ENCODE measurements around the gene CWC27. TPM values are rescaled to one million over a fixed set of nuclear protein-coding genes. Genes with fewer than 3 reads are reported as not detected.
A peak's percentile ranks its signal among the peaks of the same experiment; 100 is the strongest.

Gene CWC27
- total RNA-seq, 4 donors from 2014 or later, result 9.6 to 18.4 (median 12.6) TPM

DNA sequence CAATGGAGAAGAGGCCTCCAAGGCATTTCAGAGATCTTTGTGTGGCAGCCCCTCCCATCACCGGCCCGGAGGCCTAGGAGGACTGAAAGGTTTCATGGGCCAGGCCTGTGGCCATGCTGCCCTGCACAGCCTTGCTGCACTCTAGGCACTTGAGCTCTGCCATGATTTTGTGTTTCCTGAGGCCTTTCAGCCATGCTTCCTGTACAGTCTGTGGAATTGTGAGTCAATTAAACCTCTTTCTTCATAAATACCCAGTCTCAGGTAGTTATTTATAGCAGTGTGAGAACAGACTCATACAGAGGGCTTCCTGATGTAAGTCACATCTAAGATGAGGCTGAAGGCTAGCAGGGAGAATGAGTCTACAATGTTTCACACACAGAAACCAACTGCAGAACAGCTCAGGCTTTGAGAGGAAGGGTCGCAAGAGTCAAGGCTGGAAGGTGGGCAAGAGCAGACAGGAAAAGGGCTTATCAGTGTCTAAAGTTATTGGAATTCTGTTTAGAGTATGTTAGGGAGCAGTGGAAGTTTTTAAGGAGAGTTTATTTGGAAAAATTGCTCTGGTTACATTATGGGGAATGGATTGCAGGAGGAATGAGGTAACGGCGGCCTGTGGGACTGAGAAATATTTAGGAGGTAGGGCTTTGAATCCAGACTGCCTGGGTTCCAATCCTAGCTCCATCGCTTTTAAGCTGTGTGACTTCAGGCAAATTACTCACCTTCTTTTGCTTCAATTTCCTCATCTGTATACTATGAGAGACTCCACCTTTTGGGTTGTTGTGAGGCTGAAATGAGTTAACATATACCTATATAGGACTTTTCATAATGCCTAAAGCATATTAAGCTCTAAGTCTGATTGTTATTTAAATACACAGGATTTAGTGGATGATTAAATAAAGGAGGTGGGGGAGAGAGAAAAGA lies 291.2 kb downstream of the CWC27 start:
- ATAC-seq (ENCODE audit: low FRiP score), result no peak
- no peak for DNase-seq (ENCODE audit: low spot score)
- TF ChIP-seq, protein P1, sequence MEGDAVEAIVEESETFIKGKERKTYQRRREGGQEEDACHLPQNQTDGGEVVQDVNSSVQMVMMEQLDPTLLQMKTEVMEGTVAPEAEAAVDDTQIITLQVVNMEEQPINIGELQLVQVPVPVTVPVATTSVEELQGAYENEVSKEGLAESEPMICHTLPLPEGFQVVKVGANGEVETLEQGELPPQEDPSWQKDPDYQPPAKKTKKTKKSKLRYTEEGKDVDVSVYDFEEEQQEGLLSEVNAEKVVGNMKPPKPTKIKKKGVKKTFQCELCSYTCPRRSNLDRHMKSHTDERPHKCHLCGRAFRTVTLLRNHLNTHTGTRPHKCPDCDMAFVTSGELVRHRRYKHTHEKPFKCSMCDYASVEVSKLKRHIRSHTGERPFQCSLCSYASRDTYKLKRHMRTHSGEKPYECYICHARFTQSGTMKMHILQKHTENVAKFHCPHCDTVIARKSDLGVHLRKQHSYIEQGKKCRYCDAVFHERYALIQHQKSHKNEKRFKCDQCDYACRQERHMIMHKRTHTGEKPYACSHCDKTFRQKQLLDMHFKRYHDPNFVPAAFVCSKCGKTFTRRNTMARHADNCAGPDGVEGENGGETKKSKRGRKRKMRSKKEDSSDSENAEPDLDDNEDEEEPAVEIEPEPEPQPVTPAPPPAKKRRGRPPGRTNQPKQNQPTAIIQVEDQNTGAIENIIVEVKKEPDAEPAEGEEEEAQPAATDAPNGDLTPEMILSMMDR (IDR thresholded peaks at IDR 0.05), result no peak

DNA sequence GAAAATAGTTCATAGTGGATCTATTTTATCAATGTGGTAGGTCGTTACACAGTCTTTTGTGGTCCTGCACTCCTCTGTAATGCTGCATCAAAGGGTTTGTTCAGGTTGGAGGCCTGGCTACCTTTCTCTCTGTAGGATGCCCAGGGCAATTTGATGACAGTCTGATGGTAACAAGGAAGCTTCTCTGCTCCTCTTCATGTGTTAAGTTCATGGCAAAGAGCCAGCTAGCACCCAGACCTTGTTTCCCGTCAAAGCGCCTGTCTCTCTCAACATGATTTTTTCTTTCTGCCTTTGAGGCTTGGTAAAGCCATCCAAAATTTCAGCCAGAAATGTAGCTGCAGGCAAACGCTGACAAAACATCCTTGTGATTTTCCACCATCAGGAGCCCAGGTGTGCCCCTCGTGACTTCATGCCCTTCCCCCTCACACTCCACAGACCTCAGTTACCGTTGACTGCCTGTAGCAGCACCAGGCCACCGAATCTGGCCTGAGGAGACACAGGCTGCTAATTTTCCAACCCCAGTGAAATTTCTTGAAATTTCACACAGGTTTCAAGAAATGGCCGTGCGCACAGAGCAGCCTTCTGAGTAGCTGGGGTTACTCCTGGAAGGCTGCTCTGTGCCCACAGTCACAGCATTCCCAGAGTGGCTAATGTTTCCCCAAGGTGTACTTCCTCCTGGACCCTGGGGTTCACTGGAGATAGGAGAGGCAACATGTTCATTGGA lies 292.7 kb downstream of the CWC27 start:
- ATAC-seq (ENCODE audit: low FRiP score), result no peak
- no peak for DNase-seq (ENCODE audit: low spot score)
- TF ChIP-seq, protein P1 (IDR thresholded peaks at IDR 0.05), result no peak

DNA sequence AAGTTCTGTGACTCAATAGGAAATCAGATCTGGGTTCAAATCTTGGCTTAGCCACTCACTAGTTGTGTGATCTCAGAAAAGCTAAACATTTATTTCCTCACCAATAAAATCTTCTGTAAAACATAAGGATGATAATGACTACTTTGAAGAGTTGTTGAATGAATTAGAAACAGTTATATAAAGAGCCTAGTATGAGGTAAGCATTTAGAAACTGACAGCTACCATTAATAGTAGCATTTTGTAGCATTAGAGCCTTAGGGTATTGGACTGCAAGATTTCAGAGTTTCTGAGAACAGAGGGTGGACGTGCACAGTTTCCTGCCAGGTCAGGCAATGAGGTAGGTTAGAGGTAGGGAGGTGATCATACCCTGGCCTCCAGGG lies 293.2 kb downstream of the CWC27 start:
- DNase-seq (ENCODE audit: low spot score) (no peak), ATAC-seq (ENCODE audit: low FRiP score) (no peak)
- TF ChIP-seq, protein P1 (IDR thresholded peaks at IDR 0.05), result no peak

DNA sequence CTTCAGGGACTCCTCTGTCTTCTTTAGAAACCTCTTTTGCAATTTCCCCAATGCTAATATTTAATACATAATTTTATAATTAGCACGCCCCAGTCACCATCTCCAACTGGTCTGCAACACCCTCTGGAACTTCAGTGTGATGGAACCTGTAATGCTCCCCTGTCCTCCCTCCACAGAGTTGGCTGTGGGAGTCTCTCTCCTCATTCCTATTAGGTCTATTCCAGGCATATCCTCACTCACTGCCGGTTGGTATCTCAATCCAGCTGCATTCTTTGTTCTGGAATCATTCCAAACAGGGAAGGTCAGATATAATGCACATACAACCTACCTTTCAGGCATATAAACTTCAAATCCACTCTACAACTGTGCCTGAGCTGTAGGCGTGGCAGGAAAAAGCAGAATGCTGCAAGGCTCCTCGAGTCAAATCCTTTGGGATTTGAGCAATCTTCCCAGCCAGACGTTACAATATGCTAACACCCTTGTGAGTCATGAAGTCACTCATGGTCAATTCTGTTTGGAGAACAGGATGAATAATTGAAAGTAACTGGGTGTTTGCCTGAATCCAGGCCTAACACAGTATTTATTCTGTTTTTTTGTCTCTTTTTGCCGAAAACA lies 293.8 kb downstream of the CWC27 start:
- ATAC-seq (ENCODE audit: low FRiP score), result peak; percentile 97
- no peak for DNase-seq (ENCODE audit: low spot score)
- TF ChIP-seq, protein P1 (IDR thresholded peaks at IDR 0.05), result no peak

DNA sequence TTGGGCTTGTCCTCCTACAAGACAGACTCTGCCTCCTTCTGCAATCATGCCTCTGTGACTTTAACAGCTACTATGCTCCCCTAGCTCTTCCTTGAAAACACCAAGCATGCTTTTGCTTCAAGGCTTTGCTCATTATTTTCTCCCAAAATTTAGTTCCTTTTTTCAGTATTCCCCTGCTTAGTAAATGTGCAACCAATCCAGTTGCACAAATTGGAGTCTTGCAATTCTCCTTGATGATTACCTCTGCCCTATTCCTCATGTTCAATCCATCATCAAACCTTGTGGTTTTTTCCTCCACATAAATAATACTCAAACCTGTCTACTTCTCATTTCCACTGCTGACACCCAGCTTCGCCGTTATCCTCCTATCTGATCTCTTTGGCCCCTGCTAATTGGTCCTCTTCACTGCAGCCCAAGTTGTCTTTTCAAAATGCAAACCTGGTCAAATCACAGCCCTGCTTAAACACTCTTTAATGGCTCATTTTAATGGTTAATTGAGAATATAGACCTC lies 296.3 kb downstream of the CWC27 start:
- no peak for ATAC-seq (ENCODE audit: low FRiP score)
- DNase-seq (ENCODE audit: low spot score), result no peak
- TF ChIP-seq, protein P1 (IDR thresholded peaks at IDR 0.05), result no peak

DNA sequence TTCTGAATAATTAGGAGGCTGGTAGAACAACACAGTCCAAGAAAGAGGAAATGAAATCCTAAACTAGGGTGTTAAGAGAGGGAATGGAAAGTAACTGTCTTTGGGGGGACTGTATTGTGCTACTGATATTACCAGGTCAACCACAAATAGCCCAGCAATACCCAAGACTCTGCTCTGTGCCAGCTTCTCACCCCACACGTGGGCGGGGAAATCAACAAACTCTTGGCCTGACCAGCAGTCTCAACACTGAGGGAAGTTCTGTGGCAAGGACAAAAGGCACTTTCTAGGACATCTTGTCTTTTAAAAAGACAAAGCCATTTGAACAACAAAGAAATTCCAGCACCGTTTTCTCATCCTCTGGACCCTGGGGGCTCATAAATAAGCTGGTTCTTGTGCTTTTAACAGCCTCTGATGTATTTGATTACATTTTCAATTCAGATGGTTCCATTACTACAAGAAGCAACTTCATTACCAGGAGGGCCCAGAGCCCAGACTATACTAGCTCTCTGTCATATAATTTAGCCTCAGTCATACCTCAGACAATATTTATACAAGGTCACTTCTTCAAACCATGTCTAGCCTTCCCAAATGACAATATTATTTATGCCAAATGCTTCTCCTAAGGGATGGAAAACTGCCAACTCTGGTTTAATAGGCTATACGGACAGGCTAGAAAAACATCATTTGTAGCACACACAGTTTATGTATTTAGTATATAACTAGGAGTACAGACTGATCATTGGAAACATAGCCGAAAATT lies 297.8 kb downstream of the CWC27 start:
- ATAC-seq (ENCODE audit: low FRiP score) (peak; percentile 29), DNase-seq (ENCODE audit: low spot score) (no peak)
- TF ChIP-seq, protein P1 (IDR thresholded peaks at IDR 0.05), result no peak
